T-helper 1 cell treated with Interleukin-12 subunit alpha and Interleukin-12 subunit beta and Interleukin-4 antibody, amounts not matched to agents 30 μg/mL and 1 μg/mL, for 36 hours (primary cell): Measurements from ENCODE around the gene PLAGL2.
"Not testable (repeated sequence)": the region's sequence is repeated elsewhere in the genome, so short reads cannot be mapped to it uniquely, and the experiment has no call there.

Experiments used
- H3K27ac Mint-ChIP-seq: one replicate; pipeline ENCODE4 v1.8.0; 2021; ENCODE audit warnings: mild to moderate bottlenecking, mixed read lengths
- H3K27me3 Mint-ChIP-seq: one replicate; pipeline ENCODE4 v1.8.0; 2021; ENCODE audit warnings: low read depth, mixed read lengths
- H3K36me3 Mint-ChIP-seq: one replicate; pipeline ENCODE4 v1.8.0; 2021; ENCODE audit warnings: low read depth, mixed read lengths
- H3K4me1 Mint-ChIP-seq: one replicate; pipeline ENCODE4 v1.8.0; 2021; ENCODE audit warnings: low read depth, mixed read lengths
- H3K4me3 Mint-ChIP-seq: one replicate; pipeline ENCODE4 v1.8.0; 2021; ENCODE audit warnings: mild to moderate bottlenecking, moderate library complexity, mixed read lengths
- H3K9me3 Mint-ChIP-seq: one replicate; pipeline ENCODE4 v1.8.0; 2021; ENCODE audit warnings: mixed read lengths

The PLAGL2 gene

GRCh38 chr20:32203356-32204204 lies 4.0 kb downstream of the PLAGL2 start:
- peaks cover 21% of the 10 kb centered on the region for H3K36me3 Mint-ChIP-seq
- peak overlapping the region; percentile 54 for H3K4me3 Mint-ChIP-seq
- H3K27me3 Mint-ChIP-seq = no peaks in the 10 kb centered on the region
- H3K27ac Mint-ChIP-seq = peak overlapping the region; percentile 85
- no peaks in the 10 kb centered on the region for H3K9me3 Mint-ChIP-seq
- H3K4me1 Mint-ChIP-seq = peaks cover 48% of the 10 kb centered on the region

- H3K27me3 Mint-ChIP-seq = no peaks in the 10 kb centered on the region
- peak overlapping the region; percentile 39 for H3K27ac Mint-ChIP-seq
- H3K4me1 Mint-ChIP-seq = peaks cover 45% of the 10 kb centered on the region
- no peaks in the 10 kb centered on the region for H3K9me3 Mint-ChIP-seq
- H3K36me3 Mint-ChIP-seq = peaks cover 28% of the 10 kb centered on the region
- no peak overlapping the region for H3K4me3 Mint-ChIP-seq
Measured at GRCh38 chr20:32201977-32202363, 5.6 kb downstream of the PLAGL2 start.

- H3K27ac Mint-ChIP-seq = no peak overlapping the region
- H3K9me3 Mint-ChIP-seq = no peaks in the 10 kb centered on the region
- peaks cover 40% of the 10 kb centered on the region for H3K4me1 Mint-ChIP-seq
- peaks cover 27% of the 10 kb centered on the region for H3K36me3 Mint-ChIP-seq
- H3K4me3 Mint-ChIP-seq = no peak overlapping the region
- no peaks in the 10 kb centered on the region for H3K27me3 Mint-ChIP-seq
Measured at GRCh38 chr20:32201296-32201976, 6.1 kb downstream of the PLAGL2 start.

GRCh38 chr20:32199006-32199405 lies 8.5 kb downstream of the PLAGL2 start:
- H3K36me3 Mint-ChIP-seq = peaks cover 32% of the 10 kb centered on the region
- no peak overlapping the region for H3K4me3 Mint-ChIP-seq
- no peaks in the 10 kb centered on the region for H3K27me3 Mint-ChIP-seq
- H3K4me1 Mint-ChIP-seq = peaks cover 18% of the 10 kb centered on the region
- no peaks in the 10 kb centered on the region for H3K9me3 Mint-ChIP-seq
- peak overlapping the region; percentile 24 for H3K27ac Mint-ChIP-seq

GRCh38 chr20:32197136-32197535 lies 10.4 kb downstream of the PLAGL2 start:
- not testable (repeated sequence) for H3K4me3 Mint-ChIP-seq, H3K27me3 Mint-ChIP-seq, H3K4me1 Mint-ChIP-seq, H3K9me3 Mint-ChIP-seq, H3K27ac Mint-ChIP-seq
- H3K36me3 Mint-ChIP-seq = peaks cover 35% of the 10 kb centered on the region

- H3K36me3 Mint-ChIP-seq = peaks cover 32% of the 10 kb centered on the region
- H3K4me3 Mint-ChIP-seq, H3K27ac Mint-ChIP-seq, H3K9me3 Mint-ChIP-seq, H3K4me1 Mint-ChIP-seq, H3K27me3 Mint-ChIP-seq: not testable (repeated sequence)
Measured at GRCh38 chr20:32196613-32197012, 10.9 kb downstream of the PLAGL2 start.

GRCh38 chr20:32195581-32195980 lies 12.0 kb downstream of the PLAGL2 start:
- Mint-ChIP-seq H3K27ac (no peak overlapping the region), H3K4me3 (no peak overlapping the region), H3K9me3 (no peaks in the 10 kb centered on the region), H3K4me1 (peaks cover 11% of the 10 kb centered on the region), H3K36me3 (peaks cover 28% of the 10 kb centered on the region), H3K27me3 (no peaks in the 10 kb centered on the region)

- H3K4me3 Mint-ChIP-seq = no peak overlapping the region
- H3K27me3 Mint-ChIP-seq = no peaks in the 10 kb centered on the region
- no peak overlapping the region for H3K27ac Mint-ChIP-seq
- H3K36me3 Mint-ChIP-seq = peaks cover 24% of the 10 kb centered on the region
- H3K4me1 Mint-ChIP-seq = peaks cover 15% of the 10 kb centered on the region
- H3K9me3 Mint-ChIP-seq = no peaks in the 10 kb centered on the region
Measured at GRCh38 chr20:32193996-32194395, 13.5 kb downstream of the PLAGL2 start.

- Mint-ChIP-seq H3K36me3 (peaks cover 24% of the 10 kb centered on the region), H3K4me1 (peaks cover 18% of the 10 kb centered on the region)
- not testable (repeated sequence) for H3K27ac Mint-ChIP-seq, H3K9me3 Mint-ChIP-seq, H3K4me3 Mint-ChIP-seq, H3K27me3 Mint-ChIP-seq
Measured at GRCh38 chr20:32193336-32193735, 14.2 kb downstream of the PLAGL2 start.

GRCh38 chr20:32192698-32193097 lies 14.8 kb downstream of the PLAGL2 start:
- Mint-ChIP-seq H3K4me3 (no peak overlapping the region), H3K4me1 (peaks cover 18% of the 10 kb centered on the region), H3K27ac (no peak overlapping the region), H3K36me3 (peaks cover 22% of the 10 kb centered on the region), H3K9me3 (no peaks in the 10 kb centered on the region), H3K27me3 (no peaks in the 10 kb centered on the region)

GRCh38 chr20:32191873-32192272 lies 15.7 kb downstream of the PLAGL2 start:
- no peaks in the 10 kb centered on the region for H3K27me3 Mint-ChIP-seq
- H3K4me3 Mint-ChIP-seq = no peak overlapping the region
- peaks cover 18% of the 10 kb centered on the region for H3K4me1 Mint-ChIP-seq
- peaks cover 17% of the 10 kb centered on the region for H3K36me3 Mint-ChIP-seq
- no peak overlapping the region for H3K27ac Mint-ChIP-seq
- no peaks in the 10 kb centered on the region for H3K9me3 Mint-ChIP-seq

- Mint-ChIP-seq H3K27ac (no peak overlapping the region), H3K4me3 (peak overlapping the region; percentile 67), H3K27me3 (no peaks in the 10 kb centered on the region), H3K36me3 (peaks cover 17% of the 10 kb centered on the region), H3K9me3 (no peaks in the 10 kb centered on the region), H3K4me1 (peaks cover 18% of the 10 kb centered on the region)
Measured at GRCh38 chr20:32191422-32191821, 16.1 kb downstream of the PLAGL2 start.

GRCh38 chr20:32190616-32191415 lies 16.7 kb downstream of the PLAGL2 start:
- Mint-ChIP-seq H3K9me3 (no peaks in the 10 kb centered on the region), H3K4me1 (peaks cover 18% of the 10 kb centered on the region), H3K36me3 (peaks cover 17% of the 10 kb centered on the region), H3K4me3 (peak overlapping the region; percentile 67), H3K27me3 (no peaks in the 10 kb centered on the region), H3K27ac (peak overlapping the region; percentile 2)

GRCh38 chr20:32189691-32190615 lies 17.6 kb downstream of the PLAGL2 start:
- H3K4me3 Mint-ChIP-seq = peak overlapping the region; percentile 74
- H3K4me1 Mint-ChIP-seq = peaks cover 18% of the 10 kb centered on the region
- H3K27me3 Mint-ChIP-seq = no peaks in the 10 kb centered on the region

More at GRCh38 chr20:32189691-32190615, 17.6 kb downstream of the PLAGL2 start:
- no peaks in the 10 kb centered on the region for H3K9me3 Mint-ChIP-seq
- H3K27ac Mint-ChIP-seq = peak overlapping the region; percentile 20
- H3K36me3 Mint-ChIP-seq = peaks cover 11% of the 10 kb centered on the region
